ENCODE measurements around the gene LYPD1. TPM values are rescaled to one million over a fixed set of nuclear protein-coding genes. Genes with fewer than 3 reads are reported as not detected.

The LYPD1 gene
- total RNA-seq, 1 experiment from 2014 or later, result not detected

DNA sequence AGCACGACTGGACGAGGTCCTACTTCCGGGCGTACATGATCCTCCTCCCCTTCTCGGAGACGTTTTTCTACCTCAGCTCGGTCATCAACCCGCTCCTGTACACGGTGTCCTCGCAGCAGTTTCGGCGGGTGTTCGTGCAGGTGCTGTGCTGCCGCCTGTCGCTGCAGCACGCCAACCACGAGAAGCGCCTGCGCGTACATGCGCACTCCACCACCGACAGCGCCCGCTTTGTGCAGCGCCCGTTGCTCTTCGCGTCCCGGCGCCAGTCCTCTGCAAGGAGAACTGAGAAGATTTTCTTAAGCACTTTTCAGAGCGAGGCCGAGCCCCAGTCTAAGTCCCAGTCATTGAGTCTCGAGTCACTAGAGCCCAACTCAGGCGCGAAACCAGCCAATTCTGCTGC, 24.8 kb downstream of the LYPD1 start (continued):
- TF ChIP-seq, protein P1, sequence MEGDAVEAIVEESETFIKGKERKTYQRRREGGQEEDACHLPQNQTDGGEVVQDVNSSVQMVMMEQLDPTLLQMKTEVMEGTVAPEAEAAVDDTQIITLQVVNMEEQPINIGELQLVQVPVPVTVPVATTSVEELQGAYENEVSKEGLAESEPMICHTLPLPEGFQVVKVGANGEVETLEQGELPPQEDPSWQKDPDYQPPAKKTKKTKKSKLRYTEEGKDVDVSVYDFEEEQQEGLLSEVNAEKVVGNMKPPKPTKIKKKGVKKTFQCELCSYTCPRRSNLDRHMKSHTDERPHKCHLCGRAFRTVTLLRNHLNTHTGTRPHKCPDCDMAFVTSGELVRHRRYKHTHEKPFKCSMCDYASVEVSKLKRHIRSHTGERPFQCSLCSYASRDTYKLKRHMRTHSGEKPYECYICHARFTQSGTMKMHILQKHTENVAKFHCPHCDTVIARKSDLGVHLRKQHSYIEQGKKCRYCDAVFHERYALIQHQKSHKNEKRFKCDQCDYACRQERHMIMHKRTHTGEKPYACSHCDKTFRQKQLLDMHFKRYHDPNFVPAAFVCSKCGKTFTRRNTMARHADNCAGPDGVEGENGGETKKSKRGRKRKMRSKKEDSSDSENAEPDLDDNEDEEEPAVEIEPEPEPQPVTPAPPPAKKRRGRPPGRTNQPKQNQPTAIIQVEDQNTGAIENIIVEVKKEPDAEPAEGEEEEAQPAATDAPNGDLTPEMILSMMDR (IDR thresholded peaks at IDR 0.05 in 2 of 3, conservative IDR thresholded peaks at IDR 0.05 in 1 of 3; ENCODE audit: borderline replicate concordance in 1 of 3, insufficient read depth in 1 of 3, low read depth in 2 of 3, low read length in 2 of 3), result no peak
- TF ChIP-seq, protein P2, sequence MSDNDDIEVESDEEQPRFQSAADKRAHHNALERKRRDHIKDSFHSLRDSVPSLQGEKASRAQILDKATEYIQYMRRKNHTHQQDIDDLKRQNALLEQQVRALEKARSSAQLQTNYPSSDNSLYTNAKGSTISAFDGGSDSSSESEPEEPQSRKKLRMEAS (IDR thresholded peaks at IDR 0.05), result no peak
- no peak for TF ChIP-seq CEBPB (IDR thresholded peaks at IDR 0.05; ENCODE audit: low read depth)
- TF ChIP-seq, protein P3, sequence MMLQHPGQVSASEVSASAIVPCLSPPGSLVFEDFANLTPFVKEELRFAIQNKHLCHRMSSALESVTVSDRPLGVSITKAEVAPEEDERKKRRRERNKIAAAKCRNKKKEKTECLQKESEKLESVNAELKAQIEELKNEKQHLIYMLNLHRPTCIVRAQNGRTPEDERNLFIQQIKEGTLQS (IDR thresholded peaks at IDR 0.05), result no peak
- TF ChIP-seq ZFX (IDR thresholded peaks at IDR 0.05), result no peak

DNA sequence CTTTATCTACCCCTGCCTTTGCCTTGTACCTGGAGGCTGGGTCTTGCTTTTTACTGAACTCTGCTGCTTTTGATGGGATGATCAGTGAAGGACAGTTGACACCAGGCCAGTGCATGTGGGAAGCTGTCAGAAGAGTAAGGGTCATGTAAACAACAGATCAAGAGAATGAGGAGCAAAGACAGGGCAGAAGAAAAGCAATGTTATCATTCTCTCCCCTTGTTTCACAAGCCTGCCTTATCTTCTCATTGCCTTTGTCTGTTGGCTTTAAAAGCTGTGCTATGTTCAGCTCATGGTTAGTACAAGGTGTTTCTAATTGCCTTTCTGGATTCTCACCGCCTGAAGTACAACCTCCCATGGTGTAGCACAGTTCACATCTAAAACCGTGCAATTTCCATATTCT, 27.6 kb downstream of the LYPD1 start:
- ChIA-PET POLR2A (no interaction called here), RAD21 (ENCODE audit: low non-redundant PET in 1 of 2, low total read pairs in 2 of 2, uncharacterized antibody in 2 of 2, unreplicated experiment in 2 of 2) (no interaction called here)

More for the DNA sequence above, 27.6 kb downstream of the LYPD1 start:
- Histone ChIP-seq H3K4me3 (replicated peaks in 1 of 2; ENCODE audit: low read depth in 1 of 2, low read length in 2 of 2) (no peak overlapping the region), H3K4me1 (ENCODE audit: control insufficient read depth in 1 of 2, insufficient read depth in 2 of 2, low read length in 2 of 2) (no peaks in the 10 kb centered on the region), H3K36me3 (ENCODE audit: control insufficient read depth in 1 of 2, insufficient read depth in 2 of 2, low read length in 2 of 2) (no peaks in the 10 kb centered on the region), H4K20me1 (ENCODE audit: insufficient read depth) (no peaks in the 10 kb centered on the region), H3K4me2 (ENCODE audit: low read length) (no peak overlapping the region), H3K79me2 (ENCODE audit: insufficient read depth, low read length) (no peaks in the 10 kb centered on the region), H3K27me3 (ENCODE audit: insufficient read depth, low read length) (peaks cover 4% of the 10 kb centered on the region; the same call in 1 of the 2 replicates), H3K9me2 (ENCODE audit: insufficient read depth) (no peaks in the 10 kb centered on the region), H3K9ac (ENCODE audit: low read length) (no peak overlapping the region), H2AFZ (ENCODE audit: low read depth, low read length, poor library complexity, severe bottlenecking) (no peak overlapping the region), H3K27ac (ENCODE audit: low read depth, low read length) (no peak overlapping the region), H3K9me3 (ENCODE audit: control insufficient read depth in 1 of 2, insufficient read depth in 1 of 2, low read depth in 1 of 2, low read length in 2 of 2) (no peaks in the 10 kb centered on the region)
- ATAC-seq, result no peak
- TF ChIP-seq CBX3 (IDR thresholded peaks at IDR 0.05; ENCODE audit: low read depth) (no peak), EZH2 (IDR thresholded peaks at IDR 0.05) (no peak), SIN3A (IDR thresholded peaks at IDR 0.05; ENCODE audit: low read depth) (no peak), POLR2AphosphoS5 (IDR thresholded peaks at IDR 0.05; ENCODE audit: low read depth, low read length) (no peak), JUND (IDR thresholded peaks at IDR 0.05) (no peak), ZFX (IDR thresholded peaks at IDR 0.05) (no peak), CEBPB (IDR thresholded peaks at IDR 0.05; ENCODE audit: low read depth) (no peak), FOSL1 (IDR thresholded peaks at IDR 0.05; ENCODE audit: low read depth) (no peak), YY1 (IDR thresholded peaks at IDR 0.05; ENCODE audit: extremely low read depth, insufficient replicate concordance, low read depth, low read length) (no peak)
- TF ChIP-seq, protein P3 (IDR thresholded peaks at IDR 0.05), result no peak
- TF ChIP-seq, protein P4, sequence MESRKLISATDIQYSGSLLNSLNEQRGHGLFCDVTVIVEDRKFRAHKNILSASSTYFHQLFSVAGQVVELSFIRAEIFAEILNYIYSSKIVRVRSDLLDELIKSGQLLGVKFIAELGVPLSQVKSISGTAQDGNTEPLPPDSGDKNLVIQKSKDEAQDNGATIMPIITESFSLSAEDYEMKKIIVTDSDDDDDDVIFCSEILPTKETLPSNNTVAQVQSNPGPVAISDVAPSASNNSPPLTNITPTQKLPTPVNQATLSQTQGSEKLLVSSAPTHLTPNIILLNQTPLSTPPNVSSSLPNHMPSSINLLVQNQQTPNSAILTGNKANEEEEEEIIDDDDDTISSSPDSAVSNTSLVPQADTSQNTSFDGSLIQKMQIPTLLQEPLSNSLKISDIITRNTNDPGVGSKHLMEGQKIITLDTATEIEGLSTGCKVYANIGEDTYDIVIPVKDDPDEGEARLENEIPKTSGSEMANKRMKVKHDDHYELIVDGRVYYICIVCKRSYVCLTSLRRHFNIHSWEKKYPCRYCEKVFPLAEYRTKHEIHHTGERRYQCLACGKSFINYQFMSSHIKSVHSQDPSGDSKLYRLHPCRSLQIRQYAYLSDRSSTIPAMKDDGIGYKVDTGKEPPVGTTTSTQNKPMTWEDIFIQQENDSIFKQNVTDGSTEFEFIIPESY (IDR thresholded peaks at IDR 0.05; ENCODE audit: extremely low read depth, insufficient replicate concordance, low read length), result no peak
- CTCF ChIA-PET, result no interaction called here
- no TSS peak for BruUV-seq (replicated peaks)
- intact Hi-C loops (cut with micrococcal nuclease), result no loop called here
- DNase-seq (ENCODE audit: low read depth, low spot score), result no peak
